GM21447 (cell line): ENCODE results near the gene AUTS2.
A peak's percentile ranks its signal among the peaks of the same experiment; 100 is the strongest.

Source experiments
- ATAC-seq: cut with Tn5 transposase; IDR thresholded peaks from one replicate; pipeline ENCODE4 v1.9.1; 2021; ENCODE audit not compliant: unreplicated experiment

The AUTS2 gene

DNA sequence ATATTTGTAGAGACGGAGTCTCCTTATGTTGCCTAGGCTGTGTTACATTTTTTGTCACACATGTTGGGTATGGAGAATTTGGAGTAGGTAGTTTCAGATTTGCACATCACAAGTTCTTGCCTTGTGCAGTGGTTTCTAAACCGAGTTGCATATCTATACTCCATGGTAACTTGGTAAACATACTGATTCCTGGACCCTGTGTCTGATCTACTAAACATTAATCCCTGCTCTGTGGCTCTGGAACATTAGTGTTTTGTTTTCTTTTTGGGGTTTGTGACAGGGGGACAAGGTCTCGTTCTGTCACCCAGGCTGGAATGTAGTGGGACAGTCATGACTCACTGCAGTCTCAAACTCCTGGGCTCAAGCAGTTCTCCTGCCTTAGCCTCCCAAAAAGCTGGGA is 24.7 kb downstream of the AUTS2 start:
- no peak for ATAC-seq

DNA sequence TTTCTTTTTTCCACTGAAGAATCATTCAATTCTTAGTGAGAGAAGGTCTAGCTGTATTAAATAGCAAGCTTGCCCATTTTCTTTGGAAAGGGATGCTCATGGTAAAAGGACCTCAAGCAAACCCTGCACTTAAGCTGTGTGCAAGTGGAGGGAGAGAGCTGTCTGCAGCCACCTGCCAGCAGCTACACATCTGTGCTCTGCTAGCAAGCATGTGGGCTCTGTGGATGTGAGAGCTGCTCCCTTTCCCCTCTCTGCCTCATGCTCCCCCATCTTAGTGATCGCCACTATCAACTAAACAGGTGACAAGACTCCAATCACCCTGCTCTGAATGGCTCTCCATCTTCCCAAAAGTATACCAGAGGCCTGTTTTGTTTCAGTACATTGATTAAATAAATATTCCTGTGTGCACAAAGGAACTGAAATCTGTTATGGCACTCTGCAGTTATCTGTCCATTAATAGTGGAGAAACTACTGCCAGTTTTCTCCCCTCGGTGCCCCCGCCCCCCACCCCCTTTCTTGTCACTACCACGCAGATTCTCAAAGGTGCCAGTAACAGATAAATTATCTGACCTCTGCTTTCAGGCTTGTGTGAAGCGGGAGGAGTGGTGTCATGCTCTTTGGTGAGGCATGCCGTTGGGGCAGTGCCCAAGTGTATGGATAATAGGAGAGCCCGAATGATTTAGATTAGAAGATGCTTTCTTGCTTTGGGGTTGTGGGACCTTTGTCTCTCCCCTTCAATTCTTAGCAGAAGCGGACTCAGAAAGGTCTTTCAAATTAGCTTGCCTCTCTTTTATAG is 26.4 kb downstream of the AUTS2 start:
- no peak for ATAC-seq

DNA sequence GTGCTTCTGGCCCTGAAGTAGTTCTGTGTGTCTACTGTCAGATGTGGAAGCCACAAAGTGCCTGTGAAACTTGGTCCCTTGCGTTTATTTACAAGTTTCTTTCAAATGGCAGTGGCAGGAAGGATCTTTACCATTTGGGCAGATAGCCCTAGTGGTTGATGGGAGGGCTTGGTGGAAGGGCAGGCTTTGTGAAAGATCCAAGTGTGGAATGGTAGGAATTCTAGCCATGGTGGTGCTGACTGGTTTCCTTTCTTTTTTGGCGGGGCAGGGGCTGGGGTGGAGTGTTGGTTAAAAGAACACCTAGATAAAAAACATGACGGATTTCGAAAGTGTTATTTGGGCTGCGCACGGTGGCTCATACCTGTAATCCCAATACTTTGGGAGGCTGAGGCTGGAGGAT is 27.0 kb downstream of the AUTS2 start:
- ATAC-seq: no peak

DNA sequence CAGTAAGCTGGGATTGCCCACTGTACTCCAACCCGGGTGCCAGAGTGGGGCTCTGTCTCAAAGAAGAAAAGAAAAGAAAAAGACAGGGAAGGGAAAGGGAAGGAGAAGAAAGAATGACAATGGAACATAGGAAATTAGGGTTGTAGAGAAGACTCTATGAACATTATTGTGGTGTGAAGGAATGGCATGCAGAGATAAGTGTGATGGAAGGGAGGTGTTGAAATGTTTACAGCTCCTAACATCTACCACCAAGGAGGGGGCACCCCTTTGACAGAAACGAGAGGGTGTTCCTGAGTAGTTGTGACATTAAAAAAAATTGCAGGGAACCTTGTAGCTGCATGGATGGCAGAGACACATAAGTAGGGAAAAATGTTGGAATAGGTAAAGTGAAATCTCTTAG is 27.5 kb downstream of the AUTS2 start:
- ATAC-seq: no peak

DNA sequence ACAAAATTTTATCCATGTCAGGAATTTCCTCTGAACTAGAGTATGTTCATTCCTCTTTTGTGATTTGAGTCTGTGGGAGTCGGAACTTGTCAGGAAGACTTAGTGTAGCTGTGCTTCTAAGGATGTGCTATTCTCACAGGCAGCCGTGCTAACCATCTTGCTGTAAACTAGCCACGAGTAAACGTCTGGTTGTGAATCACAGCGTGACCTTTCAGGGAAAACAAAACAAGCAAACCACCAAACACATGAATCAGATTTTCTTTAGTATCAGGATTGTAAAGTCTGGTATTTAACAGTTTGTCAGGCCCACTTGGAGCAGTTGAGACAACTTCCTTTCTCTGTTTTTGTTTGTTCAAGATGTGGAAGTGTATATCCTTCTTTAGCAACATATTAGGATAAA is 32.0 kb downstream of the AUTS2 start:
- ATAC-seq: no peak

DNA sequence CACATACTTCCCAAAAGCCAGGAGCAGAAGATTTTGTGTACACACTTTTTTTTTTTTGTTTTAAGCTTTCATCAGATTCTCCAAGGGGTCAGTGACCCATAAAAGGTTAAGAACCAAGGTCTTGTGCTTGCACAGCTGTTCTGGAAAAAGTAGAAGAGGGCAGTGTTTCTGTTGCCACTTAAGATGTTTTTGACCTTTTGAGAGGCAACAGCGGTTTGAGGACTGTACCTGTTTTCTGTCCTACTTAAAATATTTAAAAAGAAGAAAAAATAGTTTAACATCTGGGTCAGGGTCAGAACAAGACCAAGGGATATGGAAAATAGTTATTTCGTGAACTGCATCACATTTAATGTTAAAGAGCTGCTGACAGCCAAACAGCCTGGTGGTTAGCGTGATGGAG is 32.9 kb downstream of the AUTS2 start:
- ATAC-seq: no peak

DNA sequence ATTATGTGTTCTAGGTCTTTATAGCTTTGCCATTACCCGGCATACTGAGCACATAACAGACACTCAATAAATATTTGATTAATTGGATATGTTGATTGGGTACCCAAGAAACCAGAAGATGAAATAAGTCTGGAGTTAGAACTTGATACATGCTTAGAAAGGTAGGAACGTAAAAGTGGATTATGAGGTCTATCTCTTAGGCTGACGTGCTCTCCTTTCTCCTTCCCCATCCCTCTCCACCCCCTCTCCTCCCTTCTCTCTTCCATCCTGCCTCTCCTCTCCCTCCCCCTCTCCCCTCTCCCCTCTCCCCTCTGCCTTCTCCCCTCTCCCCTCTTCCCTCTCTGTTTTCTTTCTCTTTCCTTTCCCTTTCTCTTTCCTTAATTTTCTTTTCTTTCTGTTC is 34.0 kb downstream of the AUTS2 start:
- ATAC-seq: no peak

DNA sequence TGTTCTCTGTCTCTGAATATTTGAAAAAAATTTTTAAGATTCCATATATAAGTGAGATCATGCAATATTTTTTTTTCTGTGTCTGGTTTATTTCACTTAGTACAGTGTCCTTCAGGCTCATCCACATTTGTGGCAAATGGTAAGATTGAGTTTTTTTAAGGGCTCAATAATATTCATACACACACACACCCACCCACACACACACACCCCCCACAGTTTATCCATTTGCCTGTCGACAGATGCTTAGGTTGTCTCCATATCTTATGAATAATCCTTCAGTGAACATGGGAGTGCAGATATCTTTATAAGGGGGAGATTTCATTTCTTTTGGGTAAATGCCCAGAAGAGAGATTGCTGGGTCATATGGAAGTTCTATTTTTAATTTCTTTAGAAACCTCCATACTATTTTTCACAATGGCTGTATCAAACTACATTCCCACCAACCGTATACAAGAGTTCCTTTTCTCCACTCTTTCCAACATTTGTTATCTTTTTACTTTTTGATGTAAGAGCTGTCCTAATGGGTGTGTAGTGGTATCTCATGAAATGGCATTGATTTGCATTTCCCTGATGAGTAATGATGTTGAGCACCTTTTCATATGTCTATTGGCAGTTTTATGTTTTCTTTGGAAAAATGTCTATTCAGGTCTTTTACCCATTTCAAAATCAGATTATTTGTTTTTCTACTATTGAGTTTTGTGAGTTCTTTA is 35.0 kb downstream of the AUTS2 start:
- no peak for ATAC-seq

DNA sequence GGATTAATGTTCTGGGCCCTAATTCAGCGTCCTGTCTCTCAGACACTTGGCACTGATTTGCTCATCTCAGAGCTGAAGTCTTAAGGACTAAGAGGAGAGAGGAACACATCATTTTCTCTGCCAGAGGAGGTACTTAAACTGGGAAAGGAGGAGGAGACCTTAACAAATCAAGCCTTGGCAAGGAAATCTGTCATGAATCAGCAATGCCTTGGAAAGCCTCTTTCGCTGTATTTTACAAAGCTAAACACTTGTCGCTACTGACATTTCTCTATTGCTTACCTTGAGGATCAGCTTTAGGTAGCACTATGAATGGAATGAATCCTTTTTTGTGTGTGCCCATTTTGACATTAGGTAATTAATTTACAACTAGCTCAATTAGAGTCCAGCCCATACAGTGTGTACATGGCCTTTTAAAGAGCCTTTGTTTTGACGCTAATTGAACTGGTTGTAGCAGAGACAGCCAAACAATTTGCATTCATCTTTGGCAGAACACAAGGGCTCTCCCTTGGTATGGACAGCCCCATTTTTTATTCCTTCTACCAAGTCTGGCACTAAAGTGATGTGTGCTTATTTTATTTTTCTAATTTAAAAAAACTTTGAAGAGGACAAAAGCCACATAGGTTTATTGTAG is 37.4 kb downstream of the AUTS2 start:
- ATAC-seq: no peak

DNA sequence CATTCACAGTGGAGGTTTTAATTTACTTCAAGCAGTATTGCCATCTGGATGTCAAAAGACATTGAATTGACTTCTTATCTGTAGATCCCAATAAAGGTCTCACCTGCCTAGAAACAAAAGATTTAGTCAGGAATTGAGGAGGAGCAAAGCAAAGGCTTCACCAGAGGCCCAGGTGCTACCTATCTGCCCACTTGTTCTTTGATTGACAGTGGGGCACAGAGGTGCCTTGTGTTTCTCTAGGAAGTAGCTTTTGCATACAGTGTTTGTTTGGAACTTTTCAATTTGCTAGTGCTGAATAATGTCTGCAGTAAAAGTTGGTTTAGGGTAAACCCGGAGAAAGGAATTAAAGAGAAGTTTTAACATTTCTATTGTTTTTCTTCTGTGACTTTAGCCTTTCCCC is 40.4 kb downstream of the AUTS2 start:
- no peak for ATAC-seq

DNA sequence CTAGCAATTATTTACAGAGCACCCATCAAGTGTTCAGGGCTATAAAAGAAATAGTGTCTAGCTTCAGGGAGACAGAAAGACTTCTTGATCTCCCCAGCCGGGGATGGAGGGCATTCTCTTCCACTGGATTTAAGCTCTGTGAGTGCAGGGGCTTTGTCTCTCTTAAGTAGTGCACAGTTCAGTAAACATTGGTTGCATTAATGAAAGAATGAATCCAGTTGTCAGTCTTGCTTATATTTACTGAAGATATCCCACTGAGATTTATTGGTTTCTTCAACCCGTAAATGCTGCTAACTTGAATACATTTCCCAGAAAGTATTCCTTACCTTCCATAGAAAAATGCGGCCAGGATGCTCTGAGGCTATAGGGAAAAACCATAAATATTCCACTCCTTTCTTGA is 41.9 kb downstream of the AUTS2 start:
- no peak for ATAC-seq

DNA sequence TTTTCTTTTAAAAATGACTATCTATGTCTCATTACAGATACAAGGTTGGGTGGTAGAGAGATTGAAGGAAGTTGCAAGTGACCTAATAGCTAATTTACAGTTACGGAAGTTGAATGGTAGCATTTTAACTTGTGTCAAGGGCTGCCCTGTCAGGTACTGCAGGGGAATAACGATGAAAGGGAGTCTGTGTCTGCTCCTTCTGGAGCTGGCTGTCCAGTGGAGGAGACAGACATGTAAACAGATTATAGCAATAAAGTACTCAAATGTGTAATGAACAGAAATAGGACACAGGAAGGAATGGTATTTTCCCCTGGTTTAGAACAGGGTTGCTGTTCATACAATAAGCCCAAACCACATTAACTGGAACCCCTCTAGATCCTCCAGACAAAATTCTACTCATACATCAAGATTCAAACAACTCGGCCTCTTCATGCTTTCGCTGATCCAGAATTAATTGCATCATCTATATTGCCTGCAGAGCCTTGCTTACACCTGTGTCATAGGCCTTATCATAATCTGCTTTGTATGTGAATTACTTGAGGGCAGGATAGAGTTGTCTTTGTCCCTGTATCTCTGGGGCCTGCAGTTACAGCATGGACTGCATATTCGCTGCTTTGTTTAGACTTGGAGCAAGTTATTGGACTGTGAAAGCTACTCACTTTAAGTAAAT is 42.8 kb downstream of the AUTS2 start:
- no peak for ATAC-seq

DNA sequence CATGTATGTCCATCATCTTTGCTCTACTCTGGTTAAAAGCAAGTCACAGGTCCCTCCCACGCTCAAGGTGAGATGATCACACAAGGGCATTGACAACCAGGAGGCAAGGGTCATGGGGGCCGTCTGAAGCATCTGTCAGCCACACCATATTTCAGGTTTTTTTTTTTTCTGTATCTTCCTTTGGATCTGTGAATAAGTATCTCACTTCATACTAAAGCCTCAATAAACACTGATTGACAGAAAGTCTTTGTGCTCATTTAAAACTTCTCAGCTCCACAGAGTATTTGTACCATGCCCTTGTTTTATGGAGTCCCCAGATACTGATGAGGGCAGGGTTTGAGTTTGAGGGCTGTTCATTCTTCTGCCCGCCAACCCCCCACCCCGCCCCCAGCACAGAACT is 45.0 kb downstream of the AUTS2 start:
- ATAC-seq: no peak

DNA sequence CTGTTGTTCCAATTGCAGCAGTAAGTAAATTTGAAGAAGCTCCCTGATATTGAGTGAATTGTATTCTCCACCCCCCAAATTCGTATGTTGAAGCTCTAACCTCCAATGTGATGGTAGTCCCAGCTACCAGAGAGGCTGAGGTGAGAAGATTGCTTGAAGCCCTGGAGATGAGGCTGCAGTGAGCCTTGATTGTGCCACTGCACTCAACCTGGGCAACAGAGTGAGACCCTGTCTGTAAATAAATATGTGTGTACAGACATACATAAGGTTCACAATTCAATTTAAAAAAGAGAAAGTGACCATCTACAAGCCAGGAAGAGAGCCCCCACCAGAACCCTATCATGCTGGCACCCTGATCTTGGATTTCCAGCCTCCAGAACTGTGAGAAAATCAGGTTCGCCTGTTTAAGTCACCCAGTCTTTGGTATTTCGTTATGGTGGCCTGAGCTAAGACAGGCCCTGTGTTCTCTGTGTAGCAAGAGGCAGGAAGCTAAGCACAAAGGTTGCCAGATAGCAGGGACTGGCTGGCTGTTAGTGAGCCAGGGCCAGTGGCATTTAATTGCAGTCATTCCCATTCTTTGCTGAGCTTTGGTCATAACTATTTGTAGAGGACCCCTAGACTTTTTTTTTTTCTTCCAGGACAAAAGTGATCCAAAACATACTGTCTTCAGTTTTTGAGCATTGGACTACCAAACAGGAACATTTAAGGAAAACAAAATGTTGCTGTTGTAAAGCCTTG is 45.6 kb downstream of the AUTS2 start:
- ATAC-seq: no peak

DNA sequence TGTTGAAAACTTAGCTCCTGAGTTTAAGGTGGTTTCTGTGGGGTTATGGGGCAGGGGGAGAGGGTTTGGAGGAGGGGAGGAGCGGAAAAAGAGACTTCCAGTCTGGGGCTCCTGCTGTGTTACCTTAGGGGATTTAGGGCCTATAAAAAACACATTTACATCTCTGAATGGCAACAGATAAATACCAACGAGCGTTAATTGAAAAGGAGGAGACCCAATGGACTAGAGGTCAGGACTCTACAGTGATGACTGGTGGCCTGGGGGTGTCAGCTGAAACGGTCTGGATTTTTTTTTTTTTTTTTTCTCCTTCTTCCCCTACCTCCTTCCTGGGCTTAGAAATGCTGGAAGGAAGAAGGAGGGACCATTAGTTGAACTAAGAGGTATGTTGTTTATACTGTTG is 47.4 kb downstream of the AUTS2 start:
- ATAC-seq: no peak

DNA sequence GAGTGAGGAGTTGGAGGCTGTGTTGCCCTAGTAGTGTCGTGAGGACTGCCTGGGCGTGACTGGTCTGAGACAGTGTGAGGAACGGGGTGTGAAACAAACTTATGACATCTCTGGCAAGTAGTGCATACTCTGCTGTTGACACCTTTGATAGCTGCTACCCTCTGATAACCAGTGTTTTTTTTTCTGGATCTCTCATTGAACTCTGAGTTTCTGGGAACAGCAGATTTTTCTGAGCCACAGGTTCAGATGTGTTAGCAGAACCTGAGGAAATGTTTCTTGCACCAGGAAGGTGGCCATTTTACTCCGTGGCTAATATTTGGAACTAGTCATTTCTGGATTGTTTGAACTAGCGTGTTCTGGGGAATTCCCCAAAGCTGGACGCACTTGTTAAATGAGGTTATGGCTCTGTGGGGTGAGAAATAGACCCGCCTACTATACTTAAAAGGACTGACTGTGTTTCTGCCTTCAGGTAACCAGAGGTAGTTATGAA is 52.9 kb downstream of the AUTS2 start:
- peak; percentile 85 for ATAC-seq

DNA sequence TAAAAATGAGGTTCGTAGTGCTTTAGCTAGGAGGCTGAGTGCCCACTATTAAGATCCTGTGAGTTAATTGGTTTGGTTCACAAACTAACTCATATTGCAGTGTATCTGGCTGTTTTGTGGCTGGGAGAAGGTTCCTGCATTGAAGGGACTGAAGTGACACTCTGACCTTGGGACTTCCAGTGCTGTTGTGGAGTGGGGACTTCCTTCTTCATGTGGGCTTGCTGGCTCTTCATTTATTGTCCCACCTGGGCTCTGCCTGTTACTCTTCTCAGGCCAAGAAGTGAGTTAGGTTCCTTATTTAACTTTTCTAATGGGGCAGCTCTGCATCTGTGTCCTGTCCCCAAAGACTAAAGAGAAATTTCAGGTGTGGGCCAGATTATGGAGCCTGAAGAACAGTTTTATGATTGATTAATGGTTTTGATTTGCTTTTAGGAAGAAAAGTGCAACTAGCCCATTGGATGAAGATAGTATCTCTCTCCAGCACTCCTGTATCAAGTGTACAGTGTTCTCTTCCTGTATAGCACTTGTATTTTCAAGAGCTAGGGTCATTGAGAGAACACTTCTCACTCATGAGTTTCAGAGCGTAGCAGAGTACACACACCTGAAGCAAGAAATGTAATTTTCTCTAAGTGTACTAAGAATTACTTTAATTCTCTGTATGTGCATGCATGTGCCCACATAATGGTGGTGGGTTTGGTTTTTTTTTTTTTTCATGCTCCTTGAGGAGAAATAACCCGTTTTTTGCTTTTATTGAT is 54.8 kb downstream of the AUTS2 start:
- no peak for ATAC-seq

DNA sequence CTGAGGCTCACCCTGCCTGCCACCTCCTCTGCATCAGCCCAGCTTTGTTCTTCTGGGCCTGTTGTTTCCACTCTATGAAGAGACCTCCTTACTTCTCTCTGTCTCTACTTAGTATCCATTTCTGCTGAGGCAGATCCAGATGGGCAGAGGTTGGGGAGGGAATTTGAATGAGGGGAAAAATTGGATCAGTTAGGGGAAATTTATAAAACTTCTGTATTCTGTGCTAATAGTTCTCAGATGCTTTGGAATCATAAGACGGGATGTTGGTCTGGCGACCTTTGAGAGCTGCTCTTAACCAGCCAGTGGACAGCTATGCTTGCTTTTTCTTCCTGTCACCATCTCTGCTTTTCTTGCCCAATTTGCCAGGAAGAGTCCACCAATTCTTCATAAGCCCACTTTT is 55.5 kb downstream of the AUTS2 start:
- ATAC-seq: no peak

DNA sequence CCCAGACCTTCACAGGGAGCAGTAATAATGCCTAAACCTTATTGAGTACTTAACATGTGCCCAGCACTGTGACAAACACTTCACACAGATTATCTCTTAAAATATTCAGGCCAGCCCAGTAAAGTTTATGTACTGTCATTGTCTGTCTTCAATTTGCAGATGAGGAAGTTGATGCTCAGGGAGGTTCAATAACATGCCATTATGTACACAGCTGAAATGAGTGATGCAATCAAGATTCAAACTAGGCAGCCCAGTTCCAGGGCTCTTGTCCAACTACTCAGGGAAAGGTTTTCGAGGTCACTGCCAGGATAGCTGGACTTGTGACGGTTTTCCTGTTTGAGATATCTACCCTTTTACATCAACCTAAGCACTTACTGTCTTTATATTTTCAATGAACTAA is 56.1 kb downstream of the AUTS2 start:
- no peak for ATAC-seq
